T-helper 2 cell treated with Interferon-gamma antibody and Interleukin-4, amounts not matched to agents 5 μg/mL and 100 μg/mL, for 36 hours (primary cell): ENCODE results near the gene PSMD1.
"Not testable (repeated sequence)": the region's sequence is repeated elsewhere in the genome, so short reads cannot be mapped to it uniquely, and the experiment has no call there.

Experiments used
- DNase-seq: peaks from one replicate; pipeline ENCODE4 v3.0.0; 2021; ENCODE audit warnings: low spot score
- H3K27ac Mint-ChIP-seq: one replicate; pipeline ENCODE4 v1.8.0; 2021; ENCODE audit warnings: mild to moderate bottlenecking, mixed read lengths
- H3K27me3 Mint-ChIP-seq: one replicate; pipeline ENCODE4 v1.8.0; 2021; ENCODE audit warnings: low read depth, mixed read lengths
- H3K36me3 Mint-ChIP-seq: one replicate; pipeline ENCODE4 v1.8.0; 2021; ENCODE audit warnings: low read depth, mixed read lengths
- H3K4me1 Mint-ChIP-seq: one replicate; pipeline ENCODE4 v1.8.0; 2021; ENCODE audit warnings: low read depth, mixed read lengths
- H3K4me3 Mint-ChIP-seq: one replicate; pipeline ENCODE4 v1.8.0; 2022; ENCODE audit warnings: mild to moderate bottlenecking, moderate library complexity, mixed read lengths
- H3K9me3 Mint-ChIP-seq: one replicate; pipeline ENCODE4 v1.8.0; 2021; ENCODE audit warnings: mixed read lengths

Gene PSMD1

DNA sequence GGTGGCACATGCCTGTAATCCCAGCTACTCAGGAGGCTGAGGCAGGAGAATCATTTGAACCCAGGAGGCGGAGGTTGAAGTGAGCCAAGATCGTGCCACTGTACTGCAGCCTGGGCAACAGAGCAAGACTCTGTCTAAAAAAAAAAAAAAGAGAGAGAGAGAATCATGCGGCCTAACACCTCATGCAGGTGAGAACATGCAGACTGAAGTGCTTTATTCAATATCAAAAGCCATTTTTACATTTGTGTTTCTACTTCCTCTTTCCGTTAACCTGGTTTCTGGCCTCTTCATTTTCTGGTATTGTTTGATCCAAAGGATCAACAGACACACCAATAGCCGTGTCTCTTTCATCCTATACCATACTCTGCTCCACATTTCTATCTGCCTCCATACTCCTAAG, 122.1 kb downstream of the PSMD1 start:
- not testable (repeated sequence) for H3K9me3 Mint-ChIP-seq, H3K4me1 Mint-ChIP-seq, H3K27ac Mint-ChIP-seq, H3K27me3 Mint-ChIP-seq, H3K4me3 Mint-ChIP-seq, DNase-seq
- peaks cover 20% of the 10 kb centered on the region for H3K36me3 Mint-ChIP-seq

DNA sequence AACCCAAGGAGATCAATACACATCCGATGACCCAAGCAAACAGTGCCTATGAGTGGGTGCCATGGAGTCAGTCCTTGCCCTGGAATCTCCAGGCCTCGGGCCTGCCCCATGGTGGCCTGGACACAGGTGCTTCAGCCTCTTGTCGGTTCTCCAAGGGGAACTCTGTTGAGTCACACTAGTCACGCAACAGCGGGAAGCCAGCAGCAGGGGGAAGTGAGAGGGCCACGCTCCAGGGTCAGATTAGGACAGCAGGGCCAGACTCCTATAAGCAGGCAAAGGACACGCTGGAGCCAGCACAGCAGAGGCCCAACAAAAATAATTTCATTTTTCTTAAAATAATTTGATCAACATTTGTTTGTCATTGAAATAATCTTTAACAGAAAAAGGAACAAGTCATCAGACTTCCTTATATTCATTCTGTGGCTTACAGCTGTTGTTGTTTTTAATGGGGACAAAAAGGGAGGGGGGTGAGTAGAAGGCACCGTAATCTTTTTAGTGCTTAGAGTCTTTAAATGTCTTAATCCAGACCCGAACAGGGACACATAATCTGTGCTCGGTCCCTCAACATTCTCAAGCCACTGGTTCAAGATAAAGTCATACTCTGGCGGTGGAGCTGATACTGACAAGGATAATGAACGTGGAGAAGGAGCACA, 125.3 kb downstream of the PSMD1 start:
- Mint-ChIP-seq H3K36me3 (no peaks in the 10 kb centered on the region), H3K27ac (no peak overlapping the region), H3K27me3 (no peaks in the 10 kb centered on the region), H3K4me3 (no peak overlapping the region), H3K4me1 (peaks cover 5% of the 10 kb centered on the region), H3K9me3 (no peaks in the 10 kb centered on the region)
- no peak for DNase-seq

- H3K4me3 Mint-ChIP-seq: no peak overlapping the region
- H3K4me1 Mint-ChIP-seq: peaks cover 5% of the 10 kb centered on the region
- H3K36me3 Mint-ChIP-seq: no peaks in the 10 kb centered on the region
- H3K9me3 Mint-ChIP-seq: no peaks in the 10 kb centered on the region
- no peak for DNase-seq
- no peak overlapping the region for H3K27ac Mint-ChIP-seq
- no peaks in the 10 kb centered on the region for H3K27me3 Mint-ChIP-seq
These were observed 125.8 kb downstream of the PSMD1 start for GRCh38 chr2:231182513-231182899.

- no peaks in the 10 kb centered on the region for H3K36me3 Mint-ChIP-seq
- no peaks in the 10 kb centered on the region for H3K9me3 Mint-ChIP-seq
- H3K4me3 Mint-ChIP-seq: no peak overlapping the region
- no peak overlapping the region for H3K27ac Mint-ChIP-seq
- peaks cover 5% of the 10 kb centered on the region for H3K4me1 Mint-ChIP-seq
- no peak for DNase-seq
- peaks cover 5% of the 10 kb centered on the region for H3K27me3 Mint-ChIP-seq
These were observed 127.2 kb downstream of the PSMD1 start for GRCh38 chr2:231183851-231184250.

DNA sequence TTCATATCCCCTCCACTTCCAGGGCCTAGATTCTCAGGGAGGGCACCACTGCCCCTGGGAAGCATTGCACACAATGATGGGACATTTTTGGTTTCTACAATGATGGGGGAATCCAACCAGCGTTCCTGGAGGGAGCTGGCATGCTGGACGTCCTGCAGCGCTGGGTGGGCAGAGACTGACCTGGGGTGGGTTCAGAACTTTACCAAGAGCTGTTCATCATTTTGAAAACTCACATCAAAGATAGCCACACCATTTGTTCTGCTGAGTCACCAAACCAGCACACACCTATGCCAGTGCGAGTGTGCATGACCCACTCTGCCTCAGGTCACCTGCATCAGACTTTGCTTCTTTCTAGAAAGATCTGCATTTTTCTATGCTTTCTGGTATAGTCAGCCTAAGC, 127.7 kb downstream of the PSMD1 start:
- Mint-ChIP-seq H3K4me3 (no peak overlapping the region), H3K27ac (no peak overlapping the region)

GRCh38 chr2:231185050-231185725, 128.5 kb downstream of the PSMD1 start:
- Mint-ChIP-seq H3K27me3 (peaks cover 10% of the 10 kb centered on the region), H3K4me3 (no peak overlapping the region), H3K4me1 (peaks cover 1% of the 10 kb centered on the region), H3K27ac (no peak overlapping the region), H3K9me3 (no peaks in the 10 kb centered on the region), H3K36me3 (no peaks in the 10 kb centered on the region)
- DNase-seq: no peak

More for the DNA sequence above, 127.7 kb downstream of the PSMD1 start:
- Mint-ChIP-seq H3K9me3 (no peaks in the 10 kb centered on the region), H3K36me3 (no peaks in the 10 kb centered on the region), H3K4me1 (peaks cover 5% of the 10 kb centered on the region), H3K27me3 (peaks cover 5% of the 10 kb centered on the region)
- no peak for DNase-seq

GRCh38 chr2:231185886-231186285, 129.2 kb downstream of the PSMD1 start:
- H3K27ac Mint-ChIP-seq: no peak overlapping the region
- no peaks in the 10 kb centered on the region for H3K36me3 Mint-ChIP-seq
- no peaks in the 10 kb centered on the region for H3K4me1 Mint-ChIP-seq
- H3K27me3 Mint-ChIP-seq: peaks cover 14% of the 10 kb centered on the region
- no peaks in the 10 kb centered on the region for H3K9me3 Mint-ChIP-seq
- no peak overlapping the region for H3K4me3 Mint-ChIP-seq
- DNase-seq: no peak

- no peak for DNase-seq
- no peaks in the 10 kb centered on the region for H3K4me1 Mint-ChIP-seq
- no peaks in the 10 kb centered on the region for H3K9me3 Mint-ChIP-seq
- no peaks in the 10 kb centered on the region for H3K36me3 Mint-ChIP-seq
- H3K27ac Mint-ChIP-seq: no peak overlapping the region
- peaks cover 14% of the 10 kb centered on the region for H3K27me3 Mint-ChIP-seq
- H3K4me3 Mint-ChIP-seq: no peak overlapping the region
These were observed 129.7 kb downstream of the PSMD1 start for GRCh38 chr2:231186325-231186724.

GRCh38 chr2:231187736-231188505, 131.3 kb downstream of the PSMD1 start:
- DNase-seq: no peak
- Mint-ChIP-seq H3K4me3 (no peak overlapping the region), H3K36me3 (no peaks in the 10 kb centered on the region), H3K27ac (no peak overlapping the region), H3K9me3 (no peaks in the 10 kb centered on the region), H3K4me1 (no peaks in the 10 kb centered on the region), H3K27me3 (peaks cover 27% of the 10 kb centered on the region)

DNA sequence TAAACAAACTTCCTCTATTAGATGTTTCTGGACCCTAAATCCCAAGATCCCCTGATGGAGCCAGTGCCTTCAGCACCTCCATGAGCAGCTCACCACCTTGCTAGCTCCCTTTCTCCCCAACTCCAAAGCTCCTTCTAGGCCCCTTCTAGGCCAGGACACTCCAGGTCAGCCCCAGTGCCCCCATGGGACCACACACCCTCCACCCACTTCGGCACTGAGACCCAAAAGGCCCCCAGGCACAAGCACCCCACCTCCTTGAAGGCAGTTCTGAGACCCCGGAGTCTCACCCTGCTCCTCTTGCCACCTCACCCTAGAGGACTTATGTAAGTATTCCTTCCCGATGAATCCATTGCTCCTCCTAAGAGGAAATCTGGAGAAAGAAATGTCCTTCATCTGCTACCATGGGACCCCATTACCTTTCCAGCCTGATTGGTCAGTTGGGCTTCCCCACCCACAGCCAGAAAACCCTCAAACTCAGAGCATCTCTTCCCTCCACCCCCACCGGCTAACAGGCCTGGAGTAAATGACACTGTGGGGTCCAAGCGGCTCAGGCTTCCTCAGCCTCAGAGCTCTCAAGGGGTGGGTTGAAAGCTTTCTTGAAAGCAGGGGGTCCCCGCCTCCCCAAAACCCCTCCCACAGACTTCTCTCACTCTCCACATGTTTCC, 132.0 kb downstream of the PSMD1 start:
- DNase-seq: no peak
- Mint-ChIP-seq H3K9me3 (no peaks in the 10 kb centered on the region), H3K27me3 (peaks cover 31% of the 10 kb centered on the region), H3K36me3 (no peaks in the 10 kb centered on the region), H3K27ac (no peak overlapping the region), H3K4me3 (no peak overlapping the region), H3K4me1 (no peaks in the 10 kb centered on the region)

DNA sequence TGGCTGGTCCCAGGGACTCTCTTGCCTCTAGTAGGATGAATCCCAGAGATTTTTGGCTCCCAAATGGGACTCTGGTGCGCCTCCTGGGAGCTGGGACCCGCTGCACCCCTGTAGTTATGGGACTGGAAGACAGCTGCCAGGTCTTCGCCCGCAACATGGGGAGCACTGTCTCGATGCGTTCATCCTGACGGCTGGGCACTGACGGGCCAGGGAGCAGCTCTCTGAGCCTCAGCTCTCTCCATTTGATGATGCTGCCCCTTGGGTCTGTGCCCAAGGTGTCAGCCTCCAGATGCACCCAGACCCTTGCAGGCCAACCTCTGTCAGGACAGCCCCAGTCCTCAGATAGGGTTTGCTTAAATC, 132.5 kb downstream of the PSMD1 start:
- no peak for DNase-seq
- Mint-ChIP-seq H3K27me3 (peaks cover 33% of the 10 kb centered on the region), H3K4me1 (no peaks in the 10 kb centered on the region), H3K4me3 (no peak overlapping the region), H3K27ac (no peak overlapping the region), H3K9me3 (no peaks in the 10 kb centered on the region), H3K36me3 (no peaks in the 10 kb centered on the region)

GRCh38 chr2:231189571-231190495, 133.2 kb downstream of the PSMD1 start:
- Mint-ChIP-seq H3K36me3 (no peaks in the 10 kb centered on the region), H3K4me3 (no peak overlapping the region), H3K27ac (no peak overlapping the region), H3K27me3 (peaks cover 37% of the 10 kb centered on the region), H3K4me1 (no peaks in the 10 kb centered on the region), H3K9me3 (no peaks in the 10 kb centered on the region)
- DNase-seq: no peak

GRCh38 chr2:231190531-231191197, 134.0 kb downstream of the PSMD1 start:
- no peaks in the 10 kb centered on the region for H3K36me3 Mint-ChIP-seq
- H3K4me3 Mint-ChIP-seq: no peak overlapping the region
- no peaks in the 10 kb centered on the region for H3K9me3 Mint-ChIP-seq
- H3K27ac Mint-ChIP-seq: no peak overlapping the region
- H3K27me3 Mint-ChIP-seq: peaks cover 40% of the 10 kb centered on the region
- DNase-seq: no peak
- no peaks in the 10 kb centered on the region for H3K4me1 Mint-ChIP-seq
